HepG2 (cell line): Measurements from ENCODE around the gene NAV2.

Experiments
- ESRRA ChIP-seq: sonication (generic); formaldehyde crosslinking; IDR thresholded peaks from 2 replicates; pipeline ENCODE4 v1.5.1; 2020; ENCODE audit warnings: mild to moderate bottlenecking, low read depth, missing genetic modification reagents
- HOXA5 ChIP-seq: sonication (generic); formaldehyde crosslinking; IDR thresholded peaks from 2 replicates; pipeline ENCODE4 v1.4.0; 2020; ENCODE audit warnings: missing genetic modification reagents
- NFE2L2 ChIP-seq: fragments of 150-350 bp; IDR thresholded peaks from 2 replicates; pipeline ENCODE4 v1.6.1; 2014; ENCODE audit warnings: low read length
- SALL1 ChIP-seq: sonication (generic); formaldehyde crosslinking; IDR thresholded peaks from 2 replicates; pipeline ENCODE4 v1.8.0; 2022; ENCODE audit warnings: mild to moderate bottlenecking, missing genetic modification reagents
- U2AF2 ChIP-seq: fragments of 200-400 bp; formaldehyde crosslinking; IDR thresholded peaks from 2 replicates; pipeline ENCODE4 v1.6.1; 2017; ENCODE audit warnings: low read depth, mild to moderate bottlenecking, low read length
- ZNF160 ChIP-seq: sonication (generic); formaldehyde crosslinking; IDR thresholded peaks from 2 replicates; pipeline ENCODE4 v1.8.0; 2022; ENCODE audit warnings: mild to moderate bottlenecking, inconsistent platforms, missing genetic modification reagents
- ZNF549 ChIP-seq: sonication (generic); formaldehyde crosslinking; IDR thresholded peaks from 2 replicates; pipeline ENCODE4 v1.5.0; 2020; ENCODE audit warnings: missing genetic modification reagents
- ZNF891 ChIP-seq: sonication (generic); formaldehyde crosslinking; IDR thresholded peaks from 2 replicates; pipeline ENCODE4 v1.5.0; 2020; ENCODE audit warnings: mild to moderate bottlenecking, missing genetic modification reagents

DNA sequence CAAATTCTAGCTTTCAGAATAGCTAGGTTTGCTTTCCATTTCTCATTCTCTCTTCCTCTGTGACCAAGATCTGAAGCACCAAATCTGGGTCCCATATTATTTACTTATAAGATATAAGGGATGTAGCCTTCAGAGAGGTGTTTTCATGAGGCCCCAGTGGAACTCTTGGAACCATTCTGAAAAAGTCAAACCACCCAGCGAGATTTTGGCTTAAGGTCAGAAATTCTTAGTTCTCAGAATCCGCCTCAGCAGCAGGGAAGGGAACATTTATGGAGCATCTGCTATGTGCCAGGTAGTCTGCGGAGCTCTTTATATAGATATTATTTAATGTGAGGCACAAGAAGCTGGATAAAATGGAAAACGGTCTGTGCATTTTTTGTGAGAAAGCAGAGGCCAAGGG is 6.3 kb downstream of the NAV2 start:
- no peak for TF ChIP-seq SALL1 (CRISPR knock-in tag)
- TF ChIP-seq ZNF891 (CRISPR knock-in tag): no peak
- TF ChIP-seq U2AF2: no peak
- TF ChIP-seq ZNF160: no peak
- TF ChIP-seq HOXA5 (CRISPR knock-in tag): no peak
- no peak for TF ChIP-seq ESRRA (CRISPR knock-in tag)
- TF ChIP-seq ZNF549 (CRISPR knock-in tag): no peak
- no peak for TF ChIP-seq NFE2L2
